Activated naive CD4-positive, alpha-beta T cell treated with anti-CD3 and anti-CD28 coated beads for 36 hours (primary cell): ENCODE results near the gene AUTS2. TPM values are rescaled to one million over a fixed set of nuclear protein-coding genes. Genes with fewer than 3 reads are reported as not detected.

ENCODE experiments used
- CTCF ChIA-PET: fragments of 350-600 bp; sonication (Branson Sonifier 250); formaldehyde crosslinking; loops from one replicate; lab custom pipeline; 2021; ENCODE audit warnings: antibody characterized with exemption; lab: Charles Lee
- DNase-seq: peaks from one replicate; pipeline ENCODE4 v3.0.0-alpha.2; 2020
- H3K27ac Mint-ChIP-seq: one replicate; pipeline ENCODE4 v1.8.0; 2021; ENCODE audit warnings: mild to moderate bottlenecking, mixed read lengths
- H3K27me3 Mint-ChIP-seq: one replicate; pipeline ENCODE4 v1.8.0; 2021; ENCODE audit warnings: low read depth, mixed read lengths
- H3K36me3 Mint-ChIP-seq: one replicate; pipeline ENCODE4 v1.8.0; 2021; ENCODE audit warnings: low read depth, mixed read lengths
- H3K4me1 Mint-ChIP-seq: one replicate; pipeline ENCODE4 v1.8.0; 2021; ENCODE audit warnings: low read depth, mixed read lengths
- H3K4me3 Mint-ChIP-seq: one replicate; pipeline ENCODE4 v1.8.0; 2021; ENCODE audit warnings: mild to moderate bottlenecking, moderate library complexity, mixed read lengths
- H3K9me3 Mint-ChIP-seq: one replicate; pipeline ENCODE4 v1.8.0; 2021; ENCODE audit warnings: mixed read lengths
- intact Hi-C: fragments of 100-400 bp; cut with micrococcal nuclease; formaldehyde crosslinking; loops from one replicate; pipeline ENCODE4 v1.15.1; 2023
- total RNA-seq, 2 experiments: library from RNA; stranded (reverse); gene quantifications; one replicate each; pipeline ENCODE4 v1.2.3, GENCODE V29; 2021

Gene AUTS2
- total RNA-seq, 2 experiments from 2014 or later, result 0.79 to 1.1 TPM

DNA sequence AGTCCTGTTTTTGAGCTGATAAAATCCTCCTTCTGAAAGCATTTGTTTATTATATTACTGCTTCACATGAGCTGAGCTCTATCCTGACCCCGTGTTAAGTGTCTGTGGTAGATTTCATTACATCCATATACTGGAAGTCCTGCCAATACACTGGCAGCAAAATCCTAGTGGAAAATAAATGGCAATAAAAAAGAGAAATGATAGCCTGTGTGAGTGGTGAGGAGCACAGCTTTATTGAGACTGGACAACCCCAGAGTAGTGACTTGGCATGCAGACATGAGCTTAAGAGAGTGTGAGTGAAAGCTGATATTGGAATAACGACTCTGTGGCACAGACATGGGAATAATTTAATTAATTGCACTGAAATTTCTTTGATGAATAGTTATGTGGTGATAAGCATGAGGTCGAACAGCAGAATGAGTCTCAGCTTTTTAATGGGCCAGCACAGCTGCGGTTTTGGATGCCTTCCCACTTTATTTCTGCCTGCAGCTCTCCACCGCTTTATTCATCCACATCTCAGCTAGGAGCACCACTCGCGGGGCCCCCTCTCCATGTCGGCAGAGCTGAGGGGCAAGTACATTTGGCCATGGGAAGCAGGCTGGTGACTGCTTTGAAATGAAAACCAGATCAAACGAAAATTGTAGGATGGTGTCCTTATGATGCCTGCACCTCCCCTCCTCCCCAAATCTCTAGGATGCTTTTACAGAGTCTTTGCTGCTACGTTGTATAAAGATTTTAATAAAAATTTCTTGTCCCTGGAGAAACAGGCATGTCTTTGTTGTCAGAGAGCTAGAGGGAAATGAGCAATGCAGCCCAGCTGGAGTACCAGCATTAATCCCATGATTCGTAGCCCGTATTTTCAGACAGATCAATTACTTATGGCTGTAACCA lies 494.3 kb downstream of the AUTS2 start:
- Mint-ChIP-seq H3K36me3 (no peaks in the 10 kb centered on the region), H3K9me3 (no peaks in the 10 kb centered on the region), H3K4me3 (no peak overlapping the region), H3K27me3 (no peaks in the 10 kb centered on the region), H3K27ac (no peak overlapping the region), H3K4me1 (no peaks in the 10 kb centered on the region)
- DNase-seq, result no peak
- CTCF ChIA-PET, result no interaction called here
- intact Hi-C loops, result no loop called here

DNA sequence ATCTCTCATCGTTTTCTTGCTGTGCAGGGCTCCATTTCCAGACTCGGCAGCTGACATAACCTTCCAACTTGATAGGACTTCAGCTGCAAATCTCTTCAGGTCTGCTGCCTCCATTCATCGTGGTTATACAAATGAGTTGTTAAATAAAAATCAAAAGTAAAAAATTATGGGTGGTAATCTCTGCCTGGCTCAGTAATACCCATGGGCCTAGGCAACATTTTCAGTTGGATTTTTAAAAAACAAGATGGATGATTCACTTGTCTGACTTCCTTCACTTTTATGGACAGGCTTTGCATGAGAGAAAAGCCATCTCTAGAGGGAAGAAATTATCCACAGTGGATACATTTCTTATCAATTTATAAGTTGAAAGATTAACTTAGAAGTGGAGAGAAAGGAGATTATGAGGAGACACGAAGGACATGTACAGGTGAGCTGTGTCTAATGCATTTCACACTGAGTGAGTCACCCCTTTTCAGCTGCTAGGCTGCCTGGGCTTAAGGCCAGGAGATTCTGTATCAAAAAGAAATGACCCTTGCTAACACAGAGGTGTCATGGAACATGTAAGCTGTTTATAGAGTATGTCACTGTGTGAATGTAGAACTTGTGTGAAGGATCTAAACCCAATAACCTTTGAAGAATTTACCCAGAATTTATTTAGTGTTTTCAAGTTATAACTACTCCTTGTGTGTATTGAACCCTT lies 495.1 kb downstream of the AUTS2 start:
- intact Hi-C loops, result no loop called here
- Mint-ChIP-seq H3K9me3 (no peaks in the 10 kb centered on the region), H3K4me1 (no peaks in the 10 kb centered on the region), H3K27ac (no peak overlapping the region), H3K36me3 (no peaks in the 10 kb centered on the region), H3K27me3 (no peaks in the 10 kb centered on the region), H3K4me3 (no peak overlapping the region)
- DNase-seq, result no peak
- CTCF ChIA-PET, result no interaction called here

DNA sequence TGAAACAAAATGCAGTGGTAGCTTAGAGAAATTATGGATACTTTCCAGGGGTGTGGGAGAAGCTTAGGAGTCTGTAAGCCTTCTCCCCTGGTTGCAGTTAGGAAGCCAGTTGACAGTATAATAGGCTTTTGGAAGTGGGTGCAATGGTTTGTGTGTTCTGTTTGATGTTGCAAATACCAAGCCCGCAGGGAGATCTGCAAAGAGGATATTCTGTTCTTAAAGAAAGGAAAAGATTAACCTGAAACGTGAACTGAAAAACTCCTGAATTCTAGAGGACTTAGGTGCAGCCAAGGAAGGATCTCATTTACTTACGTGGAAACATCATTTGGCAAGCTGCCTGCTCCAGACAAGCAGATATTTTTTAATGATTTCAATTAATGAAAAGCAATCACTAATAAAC lies 496.6 kb downstream of the AUTS2 start:
- DNase-seq, result no peak
- intact Hi-C loops, result no loop called here
- Mint-ChIP-seq H3K27ac (no peak overlapping the region), H3K4me3 (no peak overlapping the region), H3K27me3 (no peaks in the 10 kb centered on the region), H3K36me3 (no peaks in the 10 kb centered on the region), H3K9me3 (no peaks in the 10 kb centered on the region), H3K4me1 (no peaks in the 10 kb centered on the region)
- CTCF ChIA-PET, result no interaction called here

DNA sequence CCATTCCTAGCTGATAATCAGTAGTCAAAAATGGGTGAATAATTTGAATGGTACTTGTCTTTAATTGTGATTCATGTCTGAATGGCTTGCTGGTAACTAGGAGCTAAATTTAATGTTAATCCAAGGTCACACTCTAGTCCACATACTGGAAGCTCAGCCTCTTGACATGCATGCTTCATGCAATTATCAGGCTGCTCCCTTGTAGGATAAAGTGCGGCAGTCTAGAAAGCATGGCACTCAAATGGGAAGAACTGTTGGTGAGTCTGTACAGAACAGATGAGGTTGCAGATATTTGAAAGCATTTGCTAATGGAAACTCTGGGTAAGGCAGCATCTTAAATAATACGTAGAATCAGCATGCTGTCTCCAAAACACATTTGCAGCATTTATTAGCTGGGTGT lies 499.4 kb downstream of the AUTS2 start:
- H3K27ac Mint-ChIP-seq, result no peak overlapping the region
- CTCF ChIA-PET, result no interaction called here

DNA sequence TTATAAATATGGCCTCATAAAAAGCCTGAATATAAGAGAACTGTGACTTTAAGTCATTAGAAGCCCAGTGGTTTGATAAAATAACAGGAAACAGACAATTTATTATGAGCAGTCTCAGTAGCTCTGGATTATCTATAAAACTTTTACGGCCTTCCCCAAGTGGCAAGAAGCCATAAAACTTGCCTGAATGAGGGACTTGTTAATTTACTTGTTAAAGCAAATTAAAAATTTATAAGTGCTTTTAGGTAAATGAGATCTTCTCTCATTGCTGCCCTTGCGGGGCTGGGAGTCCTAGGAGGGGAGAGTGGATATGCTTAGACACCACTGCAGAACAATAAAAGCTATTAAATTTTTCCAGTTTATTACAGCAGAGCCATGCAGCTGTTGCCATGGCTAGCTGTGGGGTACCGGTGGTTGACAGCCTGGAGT lies 499.9 kb downstream of the AUTS2 start:
- DNase-seq, result no peak
- Mint-ChIP-seq H3K27me3 (no peaks in the 10 kb centered on the region), H3K9me3 (no peaks in the 10 kb centered on the region), H3K4me3 (no peak overlapping the region), H3K27ac (no peak overlapping the region), H3K4me1 (no peaks in the 10 kb centered on the region), H3K36me3 (no peaks in the 10 kb centered on the region)
- CTCF ChIA-PET, result no interaction called here
- intact Hi-C loops, result no loop called here

More for the DNA sequence above, 499.4 kb downstream of the AUTS2 start:
- intact Hi-C loops, result no loop called here
- no peaks in the 10 kb centered on the region for H3K27me3 Mint-ChIP-seq
- no peak for DNase-seq
- H3K4me3 Mint-ChIP-seq, result no peak overlapping the region
- no peaks in the 10 kb centered on the region for H3K4me1 Mint-ChIP-seq
- no peaks in the 10 kb centered on the region for H3K9me3 Mint-ChIP-seq
- H3K36me3 Mint-ChIP-seq, result no peaks in the 10 kb centered on the region

DNA sequence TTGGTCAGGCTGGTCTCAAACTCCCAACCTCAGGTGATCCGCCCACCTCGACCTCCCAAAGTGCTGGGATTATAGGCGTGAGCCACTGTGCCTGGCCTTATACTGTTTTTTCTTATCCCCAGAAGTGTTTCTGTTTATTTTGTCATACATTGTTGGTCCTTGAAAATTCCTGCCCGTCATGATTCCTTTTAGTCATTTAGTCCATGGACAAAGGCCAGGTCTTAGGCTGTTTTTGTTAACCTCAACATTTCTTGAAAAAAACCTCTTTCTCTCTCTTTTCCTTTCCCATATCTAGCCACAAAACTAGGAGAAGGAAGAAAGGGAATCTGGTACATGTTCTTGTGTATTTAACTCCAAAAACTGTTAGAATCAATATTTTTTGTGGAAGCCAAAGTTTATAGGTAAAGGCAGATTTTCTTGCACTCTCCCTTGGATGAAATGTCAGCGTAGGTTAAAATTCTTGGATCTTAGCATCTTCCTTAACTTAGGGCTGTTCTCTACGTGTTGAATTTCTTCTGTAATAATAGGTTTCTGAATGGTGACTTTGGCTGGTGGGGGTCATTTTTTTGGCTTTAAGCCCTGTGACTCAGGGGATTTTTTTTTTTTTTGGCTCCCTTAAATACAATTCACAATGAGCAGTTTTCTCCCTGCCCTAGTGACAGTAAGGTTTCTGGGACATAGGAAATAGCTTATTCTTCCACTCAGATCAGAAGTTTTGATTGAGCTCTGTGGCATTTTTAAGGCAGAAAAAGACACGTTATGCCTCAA lies 500.8 kb downstream of the AUTS2 start:
- Mint-ChIP-seq H3K27me3 (no peaks in the 10 kb centered on the region), H3K9me3 (no peaks in the 10 kb centered on the region), H3K36me3 (no peaks in the 10 kb centered on the region), H3K4me1 (no peaks in the 10 kb centered on the region), H3K27ac (no peak overlapping the region), H3K4me3 (no peak overlapping the region)
- CTCF ChIA-PET, result interaction anchor here (0.7 kb wide), 1 partner anchor 780 kb away, joined by 7 read pairs; no protein-coding TSS in a partner anchor
- DNase-seq, result no peak
- intact Hi-C loops, result no loop called here

DNA sequence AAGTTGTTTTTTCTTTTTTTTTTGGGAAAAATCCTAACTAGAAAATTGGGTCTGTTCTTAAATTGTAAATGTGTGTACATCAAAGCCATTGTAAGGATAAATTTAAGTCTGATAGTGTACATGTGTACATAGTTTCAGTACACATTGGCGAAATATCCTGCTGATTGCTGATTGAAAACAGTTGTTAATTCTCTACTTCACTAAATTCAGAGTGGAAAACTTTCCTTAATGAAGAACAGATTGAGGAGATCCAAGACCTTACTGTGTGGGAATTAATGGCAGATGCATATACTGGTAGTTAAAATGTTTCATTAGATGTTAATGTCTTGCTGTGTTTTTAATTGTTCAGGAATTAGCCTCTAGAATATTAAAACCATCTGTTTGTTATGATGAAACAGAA lies 506.0 kb downstream of the AUTS2 start:
- Mint-ChIP-seq H3K36me3 (no peaks in the 10 kb centered on the region), H3K4me3 (no peak overlapping the region), H3K27ac (no peak overlapping the region), H3K27me3 (no peaks in the 10 kb centered on the region), H3K9me3 (no peaks in the 10 kb centered on the region), H3K4me1 (no peaks in the 10 kb centered on the region)
- intact Hi-C loops, result no loop called here
- CTCF ChIA-PET, result no interaction called here
- DNase-seq, result no peak

DNA sequence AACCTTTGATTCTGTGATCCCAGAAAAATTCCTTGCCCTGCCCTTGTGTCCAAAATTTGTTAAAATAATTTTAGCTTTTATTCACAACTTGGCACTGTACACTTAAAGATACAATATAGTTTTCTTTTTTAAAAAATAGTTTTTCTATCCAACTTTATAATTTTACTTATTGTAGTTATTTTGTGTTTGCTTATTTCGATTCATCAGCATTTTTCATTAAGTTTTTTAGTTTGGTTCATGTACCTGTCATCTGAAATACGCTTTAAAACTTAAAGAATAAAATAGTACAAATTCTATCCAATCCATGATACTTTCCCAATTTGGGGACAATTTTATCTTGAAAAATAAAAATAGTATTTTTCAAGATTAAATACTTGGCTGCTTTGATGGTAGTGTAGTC lies 514.8 kb downstream of the AUTS2 start:
- H3K27me3 Mint-ChIP-seq, result no peaks in the 10 kb centered on the region
- no peaks in the 10 kb centered on the region for H3K9me3 Mint-ChIP-seq
- no peaks in the 10 kb centered on the region for H3K4me1 Mint-ChIP-seq
- intact Hi-C loops, result no loop called here
- no peak overlapping the region for H3K4me3 Mint-ChIP-seq
- DNase-seq, result no peak
- no peaks in the 10 kb centered on the region for H3K36me3 Mint-ChIP-seq
- no peak overlapping the region for H3K27ac Mint-ChIP-seq
- CTCF ChIA-PET, result interaction anchor here (0.5 kb wide), 1 partner anchor 92 kb away, joined by 3 read pairs; no protein-coding TSS in a partner anchor

DNA sequence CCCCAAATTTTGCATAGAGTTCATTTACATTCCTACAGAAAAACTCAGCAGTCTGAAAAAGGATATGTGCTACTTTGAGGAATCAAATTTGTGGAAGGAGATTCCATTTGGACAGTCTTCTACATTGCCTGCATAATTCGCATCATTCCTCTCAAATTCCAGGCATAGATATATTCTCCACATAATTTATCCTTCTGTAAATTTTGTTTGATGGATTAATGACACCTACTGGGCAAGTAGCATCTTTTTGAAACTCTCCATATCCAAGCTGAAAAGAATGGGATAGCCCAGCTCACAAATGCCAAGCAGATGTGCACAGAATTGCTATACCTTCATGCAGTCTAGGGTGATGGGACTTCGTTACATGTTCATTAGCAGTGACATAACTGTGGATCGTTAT lies 515.3 kb downstream of the AUTS2 start:
- Mint-ChIP-seq H3K4me3 (no peak overlapping the region), H3K27ac (no peak overlapping the region), H3K27me3 (no peaks in the 10 kb centered on the region), H3K36me3 (no peaks in the 10 kb centered on the region), H3K4me1 (no peaks in the 10 kb centered on the region), H3K9me3 (no peaks in the 10 kb centered on the region)
- intact Hi-C loops, result no loop called here
- CTCF ChIA-PET, result no interaction called here
- no peak for DNase-seq

DNA sequence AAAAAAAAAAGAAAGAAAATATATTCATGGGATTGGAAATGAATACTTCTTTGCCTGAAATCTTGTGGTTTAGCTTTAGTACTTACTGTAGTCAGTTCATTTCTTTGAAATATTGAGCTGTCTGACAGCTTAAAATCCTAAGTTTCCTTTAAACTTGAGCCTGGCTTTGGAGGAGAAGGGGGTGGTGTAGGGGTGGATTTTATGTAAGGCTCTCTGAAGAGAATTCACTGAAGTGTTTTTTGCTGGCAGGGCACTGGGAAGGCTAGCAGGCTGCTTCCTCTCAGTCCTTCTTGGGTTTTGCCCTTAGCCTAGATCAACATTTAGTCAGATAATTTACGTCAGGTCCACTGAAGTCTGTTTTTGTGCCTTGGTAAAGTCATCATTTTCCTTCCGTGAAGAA lies 516.5 kb downstream of the AUTS2 start:
- no peak for DNase-seq
- no peaks in the 10 kb centered on the region for H3K9me3 Mint-ChIP-seq
- H3K4me1 Mint-ChIP-seq, result no peaks in the 10 kb centered on the region
- no peak overlapping the region for H3K27ac Mint-ChIP-seq
- intact Hi-C loops, result no loop called here
- H3K36me3 Mint-ChIP-seq, result peaks cover 1% of the 10 kb centered on the region
- H3K27me3 Mint-ChIP-seq, result no peaks in the 10 kb centered on the region
- CTCF ChIA-PET, result no interaction called here
- no peak overlapping the region for H3K4me3 Mint-ChIP-seq

DNA sequence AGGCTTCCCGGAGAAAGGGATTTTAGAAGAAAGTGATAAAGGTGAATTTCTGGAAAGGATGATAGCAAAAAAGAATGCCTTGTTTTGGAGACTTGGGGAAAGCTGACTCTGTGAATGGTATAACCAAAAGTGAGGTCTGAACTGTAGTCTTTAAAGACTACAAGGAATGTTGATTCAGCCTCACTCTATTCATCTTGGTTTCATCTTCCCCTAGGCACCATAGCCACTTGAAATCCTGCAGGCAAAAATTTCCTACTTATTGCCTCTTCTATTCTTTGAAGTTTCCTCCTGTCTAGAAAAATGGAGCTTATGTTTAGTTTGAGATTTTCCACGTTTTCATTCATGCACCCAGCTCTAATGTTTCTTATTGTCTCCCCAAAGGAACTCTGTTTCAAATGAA lies 518.0 kb downstream of the AUTS2 start:
- DNase-seq, result no peak
- Mint-ChIP-seq H3K27me3 (no peaks in the 10 kb centered on the region), H3K4me3 (no peak overlapping the region), H3K36me3 (peaks cover 1% of the 10 kb centered on the region), H3K27ac (no peak overlapping the region), H3K9me3 (peaks cover 7% of the 10 kb centered on the region), H3K4me1 (no peaks in the 10 kb centered on the region)
- CTCF ChIA-PET, result no interaction called here
- intact Hi-C loops, result no loop called here

DNA sequence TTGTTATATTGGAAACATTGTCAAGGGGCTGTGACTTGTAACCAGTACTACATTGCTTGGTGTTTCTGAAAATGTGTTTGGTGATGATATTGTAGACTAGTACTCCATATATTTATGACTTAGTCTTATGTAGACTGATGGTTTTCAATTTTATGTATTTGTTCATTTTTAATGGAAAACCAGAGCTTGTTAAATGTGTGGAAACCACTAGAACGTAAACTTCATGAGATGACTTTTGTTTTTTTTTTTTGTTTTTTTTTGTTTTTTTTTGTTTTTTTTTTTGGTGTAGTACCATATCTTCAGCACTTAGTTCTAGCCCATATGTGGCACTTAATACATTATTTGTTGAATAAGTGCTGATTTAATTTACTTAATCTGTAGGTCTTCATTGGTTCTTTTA lies 518.6 kb downstream of the AUTS2 start:
- CTCF ChIA-PET, result no interaction called here
- H3K36me3 Mint-ChIP-seq, result peaks cover 1% of the 10 kb centered on the region
- intact Hi-C loops, result no loop called here
- H3K4me1 Mint-ChIP-seq, result no peaks in the 10 kb centered on the region
- peaks cover 11% of the 10 kb centered on the region for H3K9me3 Mint-ChIP-seq
- no peak overlapping the region for H3K27ac Mint-ChIP-seq
- no peak overlapping the region for H3K4me3 Mint-ChIP-seq
- H3K27me3 Mint-ChIP-seq, result no peaks in the 10 kb centered on the region
- DNase-seq, result no peak
